Body of pancreas (tissue), 4 donors: ENCODE data around the gene AMBRA1. TPM values are rescaled to one million over a fixed set of nuclear protein-coding genes. Genes with fewer than 3 reads are reported as not detected.
"Not testable (repeated sequence)": the region's sequence is repeated elsewhere in the genome, so short reads cannot be mapped to it uniquely, and the experiment has no call there.

Experiments used
- ATAC-seq: fragments of 150-250 bp; one replicate; pipeline ENCODE4 v1.9.1; 2016
- DNase-seq, 4 donors: peaks; one replicate each; pipeline ENCODE4 v3.0.0-alpha.2; 2019
- H3K27ac ChIP-seq, 4 donors: fragments of 200-600 bp; sonication (generic); 1 replicate in 3 of 4; 2 replicates in 1 of 4; pipeline versions ENCODE4 v1.5.1 to v1.6.1; 2016 to 2019; ENCODE audit warnings: mild to moderate bottlenecking in 1 of 4, mixed read lengths in 1 of 4, moderate library complexity in 1 of 4
- H3K27me3 ChIP-seq, 2 donors: fragments of 200-600 bp; sonication (generic); one replicate each; pipeline ENCODE4 v1.6.0; 2016; ENCODE audit warnings: mild to moderate bottlenecking in 1 of 2
- H3K36me3 ChIP-seq, 2 donors: fragments of 200-600 bp; sonication (generic); replicated peaks in 1 of 2; 2 replicates each; pipeline ENCODE4 v1.5.1; 2016; ENCODE audit warnings: low read depth in 2 of 2; ENCODE audit not compliant: insufficient read depth in 1 of 2
- H3K4me1 ChIP-seq: fragments of 200-600 bp; sonication (generic); one replicate; pipeline ENCODE4 v1.6.0; 2016
- H3K4me3 ChIP-seq, 2 donors: fragments of 200-600 bp; sonication (generic); 1 replicate in 1 of 2; 2 replicates in 1 of 2; pipeline ENCODE4 v1.5.1; 2016 to 2019
- H3K9me3 ChIP-seq, 3 donors: fragments of 200-600 bp; sonication (generic); 1 replicate in 2 of 3; 2 replicates in 1 of 3; pipeline ENCODE4 v1.5.1; 2016
- CTCF ChIP-seq, 7 experiments: fragments of 450-650 bp in 4 of 7; fragments of 200-600 bp in 3 of 7; sonication (generic) in 3 of 7; IDR thresholded peaks; one replicate each; pipeline ENCODE4 v1.5.1; 2016 to 2019; ENCODE audit warnings: antibody characterized with exemption in 7 of 7
- POLR2A ChIP-seq, 3 donors: fragments of 450-650 bp; IDR thresholded peaks; one replicate each; pipeline ENCODE4 v1.6.1; 2016; ENCODE audit warnings: antibody characterized with exemption in 3 of 3, mild to moderate bottlenecking in 2 of 3
- WGBS, 2 donors: methylation state at CpG; one replicate each; pipeline ENCODE4 v1.1.5; 2017; 5-methylcytosine and 5-hydroxymethylcytosine counted together
- intact Hi-C: fragments of 100-400 bp; cut with DNase I; formaldehyde crosslinking; loops from one replicate; pipeline ENCODE4 v1.15.1; 2023
- total RNA-seq, 2 donors: library from RNA; depleted of rRNA; stranded (reverse); fragments of >200 nt; gene quantifications; one replicate each; pipeline ENCODE4 v1.1.0, GENCODE V29; 2016

Gene AMBRA1
- total RNA-seq, 2 donors from 2014 or later, result 17.6 to 43.2 TPM

- Histone ChIP-seq H3K9me3 (no peaks in the 10 kb centered on the region), H3K36me3 (peaks cover 13 to 25% of the 10 kb centered on the region in 2 donors), H3K4me3 (no peak overlapping the region), H3K27me3 (no peaks in the 10 kb centered on the region), H3K27ac (no peak overlapping the region), H3K4me1 (peaks cover 19% of the 10 kb centered on the region)
- no peak for ATAC-seq
- no peak for DNase-seq
- WGBS, 2 donors, result 93 to 94% methylated on average over 19 of the region's 19 CpGs
- intact Hi-C loops, result no loop called here
- no peak for TF ChIP-seq CTCF (IDR thresholded peaks at IDR 0.05)
- no peak for TF ChIP-seq POLR2A (IDR thresholded peaks at IDR 0.05)
Measured at GRCh38 chr11:46376258-46377050, 217.4 kb downstream of the AMBRA1 start.

GRCh38 chr11:46375392-46376101 is 218.3 kb downstream of the AMBRA1 start:
- H3K9me3 ChIP-seq, result no peaks in the 10 kb centered on the region
- no peak overlapping the region for H3K4me3 ChIP-seq
- no peak for DNase-seq
- H3K27ac ChIP-seq, result no peak overlapping the region
- intact Hi-C loops, result no loop called here
- H3K4me1 ChIP-seq, result peaks cover 12% of the 10 kb centered on the region
- 91% methylated on average over 38 of the region's 38 CpGs; no CpG with 5 or more reads in 1 of the 2 donors for WGBS, 2 donors
- H3K36me3 ChIP-seq, result peaks cover 13 to 25% of the 10 kb centered on the region in 2 donors
- no peak for ATAC-seq
- no peak for TF ChIP-seq POLR2A (IDR thresholded peaks at IDR 0.05)
- no peak for TF ChIP-seq CTCF (IDR thresholded peaks at IDR 0.05)
- H3K27me3 ChIP-seq, result no peaks in the 10 kb centered on the region

GRCh38 chr11:46374815-46375214 is 219.0 kb downstream of the AMBRA1 start:
- Histone ChIP-seq H3K27me3 (no peaks in the 10 kb centered on the region), H3K36me3 (peaks cover 13 to 32% of the 10 kb centered on the region in 2 donors), H3K4me1 (peaks cover 5% of the 10 kb centered on the region), H3K27ac (no peak overlapping the region), H3K9me3 (no peaks in the 10 kb centered on the region), H3K4me3 (no peak overlapping the region)
- intact Hi-C loops, result no loop called here
- DNase-seq, result no peak
- no peak for ATAC-seq
- no peak for TF ChIP-seq CTCF (IDR thresholded peaks at IDR 0.05)
- no peak for TF ChIP-seq POLR2A (IDR thresholded peaks at IDR 0.05)
- WGBS, 2 donors, result 91 to 92% methylated on average over 8 to 15 of the region's 15 CpGs

- TF ChIP-seq POLR2A (IDR thresholded peaks at IDR 0.05) (no peak), CTCF (IDR thresholded peaks at IDR 0.05) (no peak)
- Histone ChIP-seq H3K36me3 (peaks cover 13 to 32% of the 10 kb centered on the region in 2 donors), H3K4me3 (no peak overlapping the region), H3K27ac (no peak overlapping the region), H3K9me3 (no peaks in the 10 kb centered on the region), H3K27me3 (no peaks in the 10 kb centered on the region), H3K4me1 (no peaks in the 10 kb centered on the region)
- WGBS, 2 donors, result 88 to 90% methylated on average over 16 to 26 of the region's 30 CpGs
- no peak for DNase-seq
- ATAC-seq, result no peak
- intact Hi-C loops, result no loop called here
Measured at GRCh38 chr11:46373787-46374740, 219.8 kb downstream of the AMBRA1 start.

GRCh38 chr11:46372501-46372900 is 221.3 kb downstream of the AMBRA1 start:
- intact Hi-C loops, ATAC-seq, H3K27ac ChIP-seq, DNase-seq, H3K9me3 ChIP-seq, H3K27me3 ChIP-seq, H3K4me1 ChIP-seq, H3K4me3 ChIP-seq: not testable (repeated sequence)
- peaks cover 13 to 32% of the 10 kb centered on the region in 2 donors for H3K36me3 ChIP-seq
- 88 to 94% methylated on average over 5 to 15 of the region's 15 CpGs for WGBS, 2 donors
